PC-3 (cell line): Measurements from ENCODE around the gene EVA1A. TPM values are rescaled to one million over a fixed set of nuclear protein-coding genes. Genes with fewer than 3 reads are reported as not detected.

Source experiments
- ATAC-seq: fragments of 200-7000 bp; cut with Tn5 transposase; 2 replicates; pipeline ENCODE4 v1.9.1; 2020; ENCODE audit warnings: mild to moderate bottlenecking, moderate library complexity
- BruUV-seq: library from RNA; stranded (reverse); fragments of 400-500 nt; replicated peaks from 2 replicates; lab custom pipeline; 2021; lab: Mats Ljungman, UMichigan
- CTCF ChIA-PET: fragments of 300-600 bp; sonication (Branson Sonifier 250); formaldehyde crosslinking; loops from one replicate; lab custom pipeline; 2022; ENCODE audit warnings: antibody characterized with exemption; lab: Charles Lee
- POLR2A ChIA-PET: fragments of 300-600 bp; sonication (Branson Sonifier 250); formaldehyde crosslinking; loops from one replicate; lab custom pipeline; 2022; ENCODE audit warnings: antibody characterized with exemption; ENCODE audit not compliant: unreplicated experiment; lab: Charles Lee
- DNase-seq: peaks from one replicate; pipeline ENCODE4 v3.0.0-alpha.2; 2015
- H2AFZ ChIP-seq: fragments of 300-600 bp; sonication (generic); 2 replicates; pipeline ENCODE4 v1.6.0; 2016; ENCODE audit warnings: antibody characterized with exemption, low read length
- H3F3A ChIP-seq: fragments of 300-600 bp; sonication (generic); one replicate; pipeline ENCODE4 v1.6.0; 2017; ENCODE audit warnings: antibody characterized with exemption, low read length, control low read depth, mild to moderate bottlenecking; ENCODE audit not compliant: unreplicated experiment
- H3K27ac ChIP-seq: fragments of 300-600 bp; sonication (generic); 2 replicates; pipeline ENCODE4 v1.5.1; 2016; ENCODE audit warnings: mild to moderate bottlenecking, low read length
- H3K27me3 ChIP-seq: fragments of 300-600 bp; sonication (generic); 2 replicates; pipeline ENCODE4 v1.6.1; 2016; ENCODE audit warnings: low read length, mixed read lengths
- H3K36me3 ChIP-seq: fragments of 300-600 bp; sonication (generic); 2 replicates; pipeline ENCODE4 v1.6.1; 2016; ENCODE audit warnings: low read depth, mixed run types, low read length, mixed read lengths
- H3K4me1 ChIP-seq: fragments of 300-600 bp; sonication (generic); 2 replicates; pipeline ENCODE4 v1.5.1; 2016; ENCODE audit warnings: low read length; ENCODE audit not compliant: insufficient read depth
- H3K4me2 ChIP-seq: fragments of 300-600 bp; sonication (generic); 2 replicates; pipeline ENCODE4 v1.6.0; 2016; ENCODE audit warnings: low read length
- H3K4me3 ChIP-seq: fragments of 300-600 bp; sonication (generic); 2 replicates; pipeline ENCODE4 v1.5.1; 2016; ENCODE audit warnings: mild to moderate bottlenecking, low read length, mixed read lengths
- H3K79me2 ChIP-seq: fragments of 300-600 bp; sonication (generic); 2 replicates; pipeline ENCODE4 v1.6.1; 2017; ENCODE audit warnings: low read length, mixed read lengths
- H3K9ac ChIP-seq: fragments of 300-600 bp; sonication (generic); 2 replicates; pipeline ENCODE4 v1.6.0; 2016; ENCODE audit warnings: mild to moderate bottlenecking, low read length
- H3K9me2 ChIP-seq: fragments of 300-600 bp; sonication (generic); replicated peaks from 2 replicates; pipeline ENCODE4 v1.6.1; 2016; ENCODE audit warnings: mixed run types, low read length, mixed read lengths
- H3K9me3 ChIP-seq: fragments of 300-600 bp; sonication (generic); 2 replicates; pipeline ENCODE4 v1.6.1; 2016; ENCODE audit warnings: low read length, mixed read lengths
- H4K20me1 ChIP-seq: fragments of 300-600 bp; sonication (generic); 2 replicates; pipeline ENCODE4 v1.6.1; 2016; ENCODE audit warnings: low read length, mixed read lengths
- EZH2 ChIP-seq: fragments of 300-600 bp; sonication (generic); IDR thresholded peaks from one replicate; pipeline ENCODE4 v1.6.1; 2017; ENCODE audit warnings: antibody characterized with exemption, mild to moderate bottlenecking, low read length; ENCODE audit not compliant: unreplicated experiment
- EZH2phosphoT487 ChIP-seq: fragments of 300-600 bp; sonication (generic); IDR thresholded peaks from 2 replicates; pipeline ENCODE4 v1.6.1; 2018; ENCODE audit warnings: mild to moderate bottlenecking, antibody characterized with exemption, low read length, borderline replicate concordance
- intact Hi-C: fragments of 100-400 bp; cut with micrococcal nuclease; formaldehyde crosslinking; loops from 2 replicates; pipeline ENCODE4 v1.9.0; 2023
- total RNA-seq: library from RNA; depleted of rRNA; stranded (reverse); fragments of >200 nt; gene quantifications from 2 replicates; pipeline ENCODE4 v1.2.3, GENCODE V29; 2014
- TF ChIP-seq, protein P1 (sequence below): fragments of 300-600 bp; sonication (generic); conservative IDR thresholded peaks from 2 replicates; pipeline ENCODE4 v1.5.1; 2017; ENCODE audit warnings: antibody characterized with exemption, low read depth, mild to moderate bottlenecking, low read length

The EVA1A gene
- total RNA-seq, 1 experiment from 2014 or later, result 48.9 TPM

GRCh38 chr2:75553935-75554531 is 6.7 kb downstream of the EVA1A start:
- H3K9me2 ChIP-seq, result no peaks in the 10 kb centered on the region
- H3K79me2 ChIP-seq, result peaks cover 45% of the 10 kb centered on the region
- H3F3A ChIP-seq, result no peaks in the 10 kb centered on the region
- H3K27ac ChIP-seq, result no peak overlapping the region
- no peak for ATAC-seq
- H3K4me2 ChIP-seq, result no peak overlapping the region
- POLR2A ChIA-PET, result no interaction called here
- DNase-seq, result no peak
- no peak overlapping the region for H3K4me3 ChIP-seq
- TF ChIP-seq EZH2 (no peak), EZH2phosphoT487 (no peak)
- TF ChIP-seq, protein P1, sequence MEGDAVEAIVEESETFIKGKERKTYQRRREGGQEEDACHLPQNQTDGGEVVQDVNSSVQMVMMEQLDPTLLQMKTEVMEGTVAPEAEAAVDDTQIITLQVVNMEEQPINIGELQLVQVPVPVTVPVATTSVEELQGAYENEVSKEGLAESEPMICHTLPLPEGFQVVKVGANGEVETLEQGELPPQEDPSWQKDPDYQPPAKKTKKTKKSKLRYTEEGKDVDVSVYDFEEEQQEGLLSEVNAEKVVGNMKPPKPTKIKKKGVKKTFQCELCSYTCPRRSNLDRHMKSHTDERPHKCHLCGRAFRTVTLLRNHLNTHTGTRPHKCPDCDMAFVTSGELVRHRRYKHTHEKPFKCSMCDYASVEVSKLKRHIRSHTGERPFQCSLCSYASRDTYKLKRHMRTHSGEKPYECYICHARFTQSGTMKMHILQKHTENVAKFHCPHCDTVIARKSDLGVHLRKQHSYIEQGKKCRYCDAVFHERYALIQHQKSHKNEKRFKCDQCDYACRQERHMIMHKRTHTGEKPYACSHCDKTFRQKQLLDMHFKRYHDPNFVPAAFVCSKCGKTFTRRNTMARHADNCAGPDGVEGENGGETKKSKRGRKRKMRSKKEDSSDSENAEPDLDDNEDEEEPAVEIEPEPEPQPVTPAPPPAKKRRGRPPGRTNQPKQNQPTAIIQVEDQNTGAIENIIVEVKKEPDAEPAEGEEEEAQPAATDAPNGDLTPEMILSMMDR, result no peak
- H3K9me3 ChIP-seq, result no peaks in the 10 kb centered on the region
- intact Hi-C loops, result no loop called here
- 0 out of 2 replicates have a peak, but pooled peaks cover 3% of the 10 kb centered on the region for H3K36me3 ChIP-seq
- H3K9ac ChIP-seq, result no peak overlapping the region
- H3K4me1 ChIP-seq, result peaks cover 19% of the 10 kb centered on the region
- H3K27me3 ChIP-seq, result no peaks in the 10 kb centered on the region
- H2AFZ ChIP-seq, result no peak overlapping the region
- CTCF ChIA-PET, result no interaction called here
- no peaks in the 10 kb centered on the region for H4K20me1 ChIP-seq
- no TSS peak for BruUV-seq

GRCh38 chr2:75552222-75552621 is 8.5 kb downstream of the EVA1A start:
- H3F3A ChIP-seq, result no peaks in the 10 kb centered on the region
- H3K9ac ChIP-seq, result no peak overlapping the region
- no peak overlapping the region for H3K27ac ChIP-seq
- no peak for TF ChIP-seq EZH2phosphoT487
- no peak for TF ChIP-seq EZH2
- TF ChIP-seq, protein P1, result no peak
- no peak for ATAC-seq
- no peak overlapping the region for H3K4me3 ChIP-seq
- H4K20me1 ChIP-seq, result no peaks in the 10 kb centered on the region
- no TSS peak for BruUV-seq
- DNase-seq, result no peak
- H3K9me2 ChIP-seq, result no peaks in the 10 kb centered on the region
- 0 out of 2 replicates have a peak, but pooled peaks cover 4% of the 10 kb centered on the region for H3K36me3 ChIP-seq
- intact Hi-C loops, result no loop called here
- peaks cover 27% of the 10 kb centered on the region for H3K79me2 ChIP-seq
- no peaks in the 10 kb centered on the region for H3K9me3 ChIP-seq
- no peak overlapping the region for H3K4me2 ChIP-seq
- no peaks in the 10 kb centered on the region for H3K27me3 ChIP-seq
- CTCF ChIA-PET, result interaction anchor here (0.6 kb wide), 1 partner anchor 44 kb away, joined by 5 read pairs; no protein-coding TSS in a partner anchor
- POLR2A ChIA-PET, result no interaction called here
- peaks cover 13% of the 10 kb centered on the region for H3K4me1 ChIP-seq
- no peak overlapping the region for H2AFZ ChIP-seq

GRCh38 chr2:75551434-75551833 is 9.3 kb downstream of the EVA1A start:
- DNase-seq (no peak), ATAC-seq (no peak)
- H3K27me3 ChIP-seq, result no peaks in the 10 kb centered on the region
- no peak overlapping the region for H3K27ac ChIP-seq
- CTCF ChIA-PET, result interaction anchor here (0.6 kb wide), 1 partner anchor 45 kb away, joined by 5 read pairs; no protein-coding TSS in a partner anchor
- peaks cover 13% of the 10 kb centered on the region for H3K4me1 ChIP-seq
- H3K9me2 ChIP-seq, result no peaks in the 10 kb centered on the region
- no peak overlapping the region for H3K4me2 ChIP-seq
- H4K20me1 ChIP-seq, result no peaks in the 10 kb centered on the region
- TF ChIP-seq, protein P1, result no peak
- TF ChIP-seq EZH2 (no peak), EZH2phosphoT487 (no peak)
- POLR2A ChIA-PET, result no interaction called here
- no peak overlapping the region for H3K4me3 ChIP-seq
- no peaks in the 10 kb centered on the region for H3F3A ChIP-seq
- 0 out of 2 replicates have a peak, but pooled peaks cover 4% of the 10 kb centered on the region for H3K36me3 ChIP-seq
- H3K9me3 ChIP-seq, result no peaks in the 10 kb centered on the region
- no TSS peak for BruUV-seq
- H3K9ac ChIP-seq, result no peak overlapping the region
- peaks cover 20% of the 10 kb centered on the region; the same call in 1 of the 2 replicates for H3K79me2 ChIP-seq
- intact Hi-C loops, result no loop called here
- H2AFZ ChIP-seq, result no peak overlapping the region
